ENCODE results near the gene SHROOM2. TPM values are rescaled to one million over a fixed set of nuclear protein-coding genes. Genes with fewer than 3 reads are reported as not detected.
A peak's percentile ranks its signal among the peaks of the same experiment; 100 is the strongest.

SHROOM2 gene
- total and polyA plus RNA-seq, 2 of the 4 experiments (the other 2 are of a cell fraction): 8.1 to 14.2 TPM

DNA sequence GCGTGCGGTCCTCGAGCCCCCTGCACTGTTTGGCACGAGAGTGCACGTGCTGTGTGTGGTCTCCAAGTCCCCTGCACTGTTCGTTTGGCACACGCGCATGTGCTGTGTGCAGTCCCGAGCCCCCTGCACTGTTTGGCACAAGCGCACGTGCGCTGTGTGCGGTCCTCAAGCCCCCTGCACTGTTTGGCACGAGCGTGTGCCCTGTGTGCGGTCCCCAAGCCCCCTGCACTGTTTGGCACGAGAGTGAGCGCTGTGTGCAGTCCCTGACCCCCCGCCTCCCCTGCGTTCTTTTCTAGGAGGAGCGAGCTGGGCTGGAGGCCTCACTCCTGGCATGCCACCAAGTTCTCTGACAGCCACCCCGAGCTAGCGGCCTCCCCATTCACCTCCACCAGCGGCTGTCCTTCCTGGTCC is 104.5 kb downstream of the SHROOM2 start:
- Histone ChIP-seq H3K9ac (ENCODE audit: low read depth, low read length) (no peak overlapping the region), H2BK15ac (ENCODE audit: low read depth, low read length) (no peak overlapping the region), H2AFZ (replicated peaks; ENCODE audit: low read length, poor library complexity) (peak overlapping the region; percentile 71), H3K9me3 (ENCODE audit: control insufficient read depth, insufficient read depth, low read length) (no peaks in the 10 kb centered on the region), H3K79me1 (ENCODE audit: low read depth in 1 of 2, low read length in 2 of 2) (no peaks in the 10 kb centered on the region), H2BK120ac (ENCODE audit: low read depth, low read length) (peak overlapping the region; percentile 23; the same call in 1 of the 2 replicates), H3K14ac (replicated peaks; ENCODE audit: low read depth, low read length) (no peak overlapping the region), H4K20me1 (ENCODE audit: insufficient read depth, low read length) (no peaks in the 10 kb centered on the region), H3K4me2 (ENCODE audit: low read depth, low read length) (no peak overlapping the region), H4K91ac (ENCODE audit: insufficient read depth, low read depth, low read length) (no peak overlapping the region), H3K4me3 (ENCODE audit: insufficient read depth, low read depth, low read length) (no peak overlapping the region), H2BK5ac (ENCODE audit: low read depth, low read length, poor library complexity, severe bottlenecking) (no peak overlapping the region), H3K9me1 (ENCODE audit: insufficient read depth, low read length) (no peaks in the 10 kb centered on the region), H3K23ac (ENCODE audit: low read depth, low read length) (no peak overlapping the region), H3K18ac (ENCODE audit: low read depth, low read length) (no peak overlapping the region), H3K56ac (ENCODE audit: extremely low read depth, insufficient read depth, low read length) (no peak overlapping the region), H4K8ac (ENCODE audit: low read depth in 2 of 2, low read length in 2 of 2) (no peak overlapping the region), H4K5ac (ENCODE audit: low read depth, low read length) (no peak overlapping the region), H2AK5ac (ENCODE audit: low read depth, low read length) (peak overlapping the region; percentile 16; the same call in 1 of the 2 replicates), H3K27me3 (ENCODE audit: control insufficient read depth, insufficient read depth, low read length) (no peaks in the 10 kb centered on the region), H3K36me3 (ENCODE audit: control insufficient read depth, insufficient read depth, low read length) (no peaks in the 10 kb centered on the region; the same call in 1 of the 2 replicates), H2BK20ac (ENCODE audit: low read depth, low read length) (no peak overlapping the region), H3K27ac (ENCODE audit: insufficient read depth, low read length) (no peak overlapping the region), H3K4ac (ENCODE audit: low read depth, low read length) (no peak overlapping the region), H2AK9ac (replicated peaks; ENCODE audit: low read depth, low read length, poor library complexity) (no peak overlapping the region), H3K4me1 (ENCODE audit: control insufficient read depth, insufficient read depth, low read length) (peaks cover 5% of the 10 kb centered on the region)
- ChIA-PET CTCF (no interaction called here), POLR2A (ENCODE audit: unreplicated experiment) (no interaction called here)
- TF ChIP-seq MXI1 (IDR thresholded peaks at IDR 0.05; ENCODE audit: borderline replicate concordance, low read depth, low read length): no peak
- no peak for TF ChIP-seq CTCF (conservative IDR thresholded peaks at IDR 0.05; ENCODE audit: low read depth, low read length)
- no peak for TF ChIP-seq RCOR1 (IDR thresholded peaks at IDR 0.05; ENCODE audit: insufficient replicate concordance, low read length)
- TF ChIP-seq CEBPB (IDR thresholded peaks at IDR 0.05; ENCODE audit: low read depth, low read length): no peak
- TF ChIP-seq RFX5 (IDR thresholded peaks at IDR 0.05; ENCODE audit: low read depth, low read length): no peak
- in situ Hi-C loops (cut with MboI; ENCODE audit: low sequenced_read_pairs): loop anchor here (25.0 kb wide), 1 partner anchor 222 kb away; no protein-coding TSS in a partner anchor
- WGBS, 2 experiments (ENCODE audit: extremely low coverage in 2 of 2, insufficient read length in 1 of 2): 49% methylated on average over 11 of the region's 24 CpGs; no CpG with 5 or more reads in 1 of the 2 experiments
- dilution Hi-C loops (cut with HindIII; ENCODE audit: low sequenced_read_pairs, unreplicated experiment): no loop called here
- ATAC-seq (ENCODE audit: low read depth): no peak
- DNase-seq: no peak
- BruUV-seq (replicated peaks): no TSS peak
- intact Hi-C loops (cut with micrococcal nuclease): no loop called here
